HepG2 (cell line): ENCODE measurements around the gene OSM. TPM values are rescaled to one million over a fixed set of nuclear protein-coding genes. Genes with fewer than 3 reads are reported as not detected.
A peak's percentile ranks its signal among the peaks of the same experiment; 100 is the strongest.

ENCODE experiments used
- ATF7 ChIP-seq, 2 experiments: fragments of 450-650 bp in 1 of 2; sonication (generic) in 1 of 2; formaldehyde crosslinking in 1 of 2; IDR thresholded peaks; 2 replicates each; pipeline versions ENCODE4 v1.4.0 to v1.6.1; 2016 to 2020; ENCODE audit warnings: antibody characterized with exemption in 1 of 2, mild to moderate bottlenecking in 1 of 2, missing genetic modification reagents in 1 of 2
- CCAR2 ChIP-seq: fragments of 200-400 bp; formaldehyde crosslinking; optimal IDR thresholded peaks from 2 replicates; pipeline ENCODE3; 2018; ENCODE audit warnings: low read depth, mild to moderate bottlenecking, low read length, moderate library complexity
- CREB1 ChIP-seq, 2 experiments: fragments of 450-650 bp in 1 of 2; IDR thresholded peaks; 2 replicates each; pipeline ENCODE4 v1.6.1; 2016 to 2017; ENCODE audit warnings: control low read depth in 1 of 2, mild to moderate bottlenecking in 1 of 2, missing compliant biosample characterization in 1 of 2, missing genetic modification characterization in 1 of 2
- FOSL2 ChIP-seq: sonication (generic); formaldehyde crosslinking; IDR thresholded peaks from 2 replicates; pipeline ENCODE4 v1.4.0; 2020; ENCODE audit warnings: missing genetic modification reagents
- MATR3 ChIP-seq: sonication (generic); formaldehyde crosslinking; IDR thresholded peaks from 2 replicates; pipeline ENCODE4 v1.4.0; 2020; ENCODE audit warnings: missing genetic modification reagents
- POLR2AphosphoS2 ChIP-seq: IDR thresholded peaks from 2 replicates; pipeline ENCODE4 v1.6.1; 2011; ENCODE audit warnings: low read depth, low read length, improper control_type of control experiment
- PRMT3 ChIP-seq: sonication (generic); formaldehyde crosslinking; IDR thresholded peaks from 2 replicates; pipeline ENCODE4 v1.8.1; 2022; ENCODE audit warnings: low read depth, mild to moderate bottlenecking, moderate library complexity, missing genetic modification reagents, borderline replicate concordance
- SUZ12 ChIP-seq: fragments of 150-350 bp; IDR thresholded peaks from 2 replicates; pipeline ENCODE4 v1.6.1; 2014; ENCODE audit warnings: low read depth, low read length
- ZNF781 ChIP-seq: sonication (generic); formaldehyde crosslinking; IDR thresholded peaks from 2 replicates; pipeline ENCODE4 v1.5.1; 2020; ENCODE audit warnings: borderline replicate concordance, mild to moderate bottlenecking, missing genetic modification reagents; ENCODE audit errors: not compliant biosample characterization
- polyA plus RNA-seq, 8 experiments: library from polyadenylated mRNA; depleted of rRNA in 3 of 8; stranded (reverse) in 7 of 8; unstranded in 1 of 8; fragments of >200 nt; fragmentation: Illumina TruSeq in 4 of 8; extraction: Trizol in 4 of 8; gene quantifications; 2 replicates each; pipeline versions ENCODE4 v1.2.1 to v1.2.3, GENCODE V29; 2011 to 2016; ENCODE audit warnings: low read depth in 4 of 8, missing spikeins in 1 of 8, mixed read lengths in 1 of 8; ENCODE audit not compliant: insufficient read depth in 1 of 8
- total RNA-seq, 5 experiments: library from RNA; depleted of rRNA; stranded (reverse); fragments of >200 nt; fragmentation: Illumina TruSeq; extraction: Trizol; gene quantifications; 2 replicates each; pipeline ENCODE4 v1.2.3, GENCODE V29; 2016; ENCODE audit warnings: low read depth in 1 of 5
- TF ChIP-seq, protein P1 (sequence below): sonication (generic); formaldehyde crosslinking; IDR thresholded peaks from 2 replicates; pipeline ENCODE4 v1.8.0; 2022; ENCODE audit warnings: mild to moderate bottlenecking, missing genetic modification reagents, moderate library complexity
- TF ChIP-seq, protein P2 (sequence below): sonication (generic); formaldehyde crosslinking; IDR thresholded peaks from 2 replicates; pipeline ENCODE4 v1.4.0; 2020; ENCODE audit warnings: missing genetic modification reagents
- TF ChIP-seq, protein P3 (sequence below): sonication (generic); formaldehyde crosslinking; conservative IDR thresholded peaks from 2 replicates; pipeline ENCODE4 v1.4.0; 2020; ENCODE audit warnings: missing genetic modification reagents
- TF ChIP-seq, protein P4 (sequence below): sonication (generic); formaldehyde crosslinking; IDR thresholded peaks from 2 replicates; pipeline ENCODE4 v1.4.0; 2020; ENCODE audit warnings: mild to moderate bottlenecking, missing genetic modification reagents, borderline replicate concordance

The OSM gene
- total and polyA plus RNA-seq, 2 of the 13 experiments (the other 11 are each of a cell fraction or from before 2014, with no cell fraction given), result not detected

GRCh38 chr22:30265823-30266444 is 717 bp downstream of the OSM start (continued):
- TF ChIP-seq, protein P1, sequence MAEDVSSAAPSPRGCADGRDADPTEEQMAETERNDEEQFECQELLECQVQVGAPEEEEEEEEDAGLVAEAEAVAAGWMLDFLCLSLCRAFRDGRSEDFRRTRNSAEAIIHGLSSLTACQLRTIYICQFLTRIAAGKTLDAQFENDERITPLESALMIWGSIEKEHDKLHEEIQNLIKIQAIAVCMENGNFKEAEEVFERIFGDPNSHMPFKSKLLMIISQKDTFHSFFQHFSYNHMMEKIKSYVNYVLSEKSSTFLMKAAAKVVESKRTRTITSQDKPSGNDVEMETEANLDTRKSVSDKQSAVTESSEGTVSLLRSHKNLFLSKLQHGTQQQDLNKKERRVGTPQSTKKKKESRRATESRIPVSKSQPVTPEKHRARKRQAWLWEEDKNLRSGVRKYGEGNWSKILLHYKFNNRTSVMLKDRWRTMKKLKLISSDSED (CRISPR knock-in tag), result no peak
- TF ChIP-seq, protein P2, sequence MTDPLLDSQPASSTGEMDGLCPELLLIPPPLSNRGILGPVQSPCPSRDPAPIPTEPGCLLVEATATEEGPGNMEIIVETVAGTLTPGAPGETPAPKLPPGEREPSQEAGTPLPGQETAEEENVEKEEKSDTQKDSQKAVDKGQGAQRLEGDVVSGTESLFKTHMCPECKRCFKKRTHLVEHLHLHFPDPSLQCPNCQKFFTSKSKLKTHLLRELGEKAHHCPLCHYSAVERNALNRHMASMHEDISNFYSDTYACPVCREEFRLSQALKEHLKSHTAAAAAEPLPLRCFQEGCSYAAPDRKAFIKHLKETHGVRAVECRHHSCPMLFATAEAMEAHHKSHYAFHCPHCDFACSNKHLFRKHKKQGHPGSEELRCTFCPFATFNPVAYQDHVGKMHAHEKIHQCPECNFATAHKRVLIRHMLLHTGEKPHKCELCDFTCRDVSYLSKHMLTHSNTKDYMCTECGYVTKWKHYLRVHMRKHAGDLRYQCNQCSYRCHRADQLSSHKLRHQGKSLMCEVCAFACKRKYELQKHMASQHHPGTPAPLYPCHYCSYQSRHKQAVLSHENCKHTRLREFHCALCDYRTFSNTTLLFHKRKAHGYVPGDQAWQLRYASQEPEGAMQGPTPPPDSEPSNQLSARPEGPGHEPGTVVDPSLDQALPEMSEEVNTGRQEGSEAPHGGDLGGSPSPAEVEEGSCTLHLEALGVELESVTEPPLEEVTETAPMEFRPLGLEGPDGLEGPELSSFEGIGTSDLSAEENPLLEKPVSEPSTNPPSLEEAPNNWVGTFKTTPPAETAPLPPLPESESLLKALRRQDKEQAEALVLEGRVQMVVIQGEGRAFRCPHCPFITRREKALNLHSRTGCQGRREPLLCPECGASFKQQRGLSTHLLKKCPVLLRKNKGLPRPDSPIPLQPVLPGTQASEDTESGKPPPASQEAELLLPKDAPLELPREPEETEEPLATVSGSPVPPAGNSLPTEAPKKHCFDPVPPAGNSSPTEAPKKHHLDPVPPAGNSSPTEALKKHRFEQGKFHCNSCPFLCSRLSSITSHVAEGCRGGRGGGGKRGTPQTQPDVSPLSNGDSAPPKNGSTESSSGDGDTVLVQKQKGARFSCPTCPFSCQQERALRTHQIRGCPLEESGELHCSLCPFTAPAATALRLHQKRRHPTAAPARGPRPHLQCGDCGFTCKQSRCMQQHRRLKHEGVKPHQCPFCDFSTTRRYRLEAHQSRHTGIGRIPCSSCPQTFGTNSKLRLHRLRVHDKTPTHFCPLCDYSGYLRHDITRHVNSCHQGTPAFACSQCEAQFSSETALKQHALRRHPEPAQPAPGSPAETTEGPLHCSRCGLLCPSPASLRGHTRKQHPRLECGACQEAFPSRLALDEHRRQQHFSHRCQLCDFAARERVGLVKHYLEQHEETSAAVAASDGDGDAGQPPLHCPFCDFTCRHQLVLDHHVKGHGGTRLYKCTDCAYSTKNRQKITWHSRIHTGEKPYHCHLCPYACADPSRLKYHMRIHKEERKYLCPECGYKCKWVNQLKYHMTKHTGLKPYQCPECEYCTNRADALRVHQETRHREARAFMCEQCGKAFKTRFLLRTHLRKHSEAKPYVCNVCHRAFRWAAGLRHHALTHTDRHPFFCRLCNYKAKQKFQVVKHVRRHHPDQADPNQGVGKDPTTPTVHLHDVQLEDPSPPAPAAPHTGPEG (CRISPR knock-in tag), result no peak
- no peak for TF ChIP-seq SUZ12
- no peak for TF ChIP-seq ZNF781 (CRISPR knock-in tag)
- TF ChIP-seq, protein P3, sequence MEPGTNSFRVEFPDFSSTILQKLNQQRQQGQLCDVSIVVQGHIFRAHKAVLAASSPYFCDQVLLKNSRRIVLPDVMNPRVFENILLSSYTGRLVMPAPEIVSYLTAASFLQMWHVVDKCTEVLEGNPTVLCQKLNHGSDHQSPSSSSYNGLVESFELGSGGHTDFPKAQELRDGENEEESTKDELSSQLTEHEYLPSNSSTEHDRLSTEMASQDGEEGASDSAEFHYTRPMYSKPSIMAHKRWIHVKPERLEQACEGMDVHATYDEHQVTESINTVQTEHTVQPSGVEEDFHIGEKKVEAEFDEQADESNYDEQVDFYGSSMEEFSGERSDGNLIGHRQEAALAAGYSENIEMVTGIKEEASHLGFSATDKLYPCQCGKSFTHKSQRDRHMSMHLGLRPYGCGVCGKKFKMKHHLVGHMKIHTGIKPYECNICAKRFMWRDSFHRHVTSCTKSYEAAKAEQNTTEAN (CRISPR knock-in tag), result no peak
- peak; percentile 97 for TF ChIP-seq ATF7 (IDR thresholded peaks at IDR 0.05)
- no peak for TF ChIP-seq ATF7 (CRISPR knock-in tag; IDR thresholded peaks at IDR 0.05)
- 0 out of 2 replicates have a peak, but pooled peaks have one; percentile 7 for TF ChIP-seq FOSL2 (CRISPR knock-in tag)
- no peak for TF ChIP-seq MATR3 (CRISPR knock-in tag)
- TF ChIP-seq POLR2AphosphoS2, result no peak
- TF ChIP-seq, protein P4, sequence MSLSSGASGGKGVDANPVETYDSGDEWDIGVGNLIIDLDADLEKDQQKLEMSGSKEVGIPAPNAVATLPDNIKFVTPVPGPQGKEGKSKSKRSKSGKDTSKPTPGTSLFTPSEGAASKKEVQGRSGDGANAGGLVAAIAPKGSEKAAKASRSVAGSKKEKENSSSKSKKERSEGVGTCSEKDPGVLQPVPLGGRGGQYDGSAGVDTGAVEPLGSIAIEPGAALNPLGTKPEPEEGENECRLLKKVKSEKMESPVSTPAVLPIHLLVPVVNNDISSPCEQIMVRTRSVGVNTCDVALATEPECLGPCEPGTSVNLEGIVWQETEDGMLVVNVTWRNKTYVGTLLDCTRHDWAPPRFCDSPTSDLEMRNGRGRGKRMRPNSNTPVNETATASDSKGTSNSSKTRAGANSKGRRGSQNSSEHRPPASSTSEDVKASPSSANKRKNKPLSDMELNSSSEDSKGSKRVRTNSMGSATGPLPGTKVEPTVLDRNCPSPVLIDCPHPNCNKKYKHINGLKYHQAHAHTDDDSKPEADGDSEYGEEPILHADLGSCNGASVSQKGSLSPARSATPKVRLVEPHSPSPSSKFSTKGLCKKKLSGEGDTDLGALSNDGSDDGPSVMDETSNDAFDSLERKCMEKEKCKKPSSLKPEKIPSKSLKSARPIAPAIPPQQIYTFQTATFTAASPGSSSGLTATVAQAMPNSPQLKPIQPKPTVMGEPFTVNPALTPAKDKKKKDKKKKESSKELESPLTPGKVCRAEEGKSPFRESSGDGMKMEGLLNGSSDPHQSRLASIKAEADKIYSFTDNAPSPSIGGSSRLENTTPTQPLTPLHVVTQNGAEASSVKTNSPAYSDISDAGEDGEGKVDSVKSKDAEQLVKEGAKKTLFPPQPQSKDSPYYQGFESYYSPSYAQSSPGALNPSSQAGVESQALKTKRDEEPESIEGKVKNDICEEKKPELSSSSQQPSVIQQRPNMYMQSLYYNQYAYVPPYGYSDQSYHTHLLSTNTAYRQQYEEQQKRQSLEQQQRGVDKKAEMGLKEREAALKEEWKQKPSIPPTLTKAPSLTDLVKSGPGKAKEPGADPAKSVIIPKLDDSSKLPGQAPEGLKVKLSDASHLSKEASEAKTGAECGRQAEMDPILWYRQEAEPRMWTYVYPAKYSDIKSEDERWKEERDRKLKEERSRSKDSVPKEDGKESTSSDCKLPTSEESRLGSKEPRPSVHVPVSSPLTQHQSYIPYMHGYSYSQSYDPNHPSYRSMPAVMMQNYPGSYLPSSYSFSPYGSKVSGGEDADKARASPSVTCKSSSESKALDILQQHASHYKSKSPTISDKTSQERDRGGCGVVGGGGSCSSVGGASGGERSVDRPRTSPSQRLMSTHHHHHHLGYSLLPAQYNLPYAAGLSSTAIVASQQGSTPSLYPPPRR (CRISPR knock-in tag), result no peak
- TF ChIP-seq CCAR2, result no peak
- TF ChIP-seq CREB1 (IDR thresholded peaks at IDR 0.05), result peak; percentile 91
- TF ChIP-seq CREB1 (CRISPR knock-in tag; IDR thresholded peaks at IDR 0.05), result no peak
- TF ChIP-seq PRMT3 (CRISPR knock-in tag), result no peak
